HG03139 (cell line): ENCODE data around the gene IWS1.
"Not testable (repeated sequence)": the region's sequence is repeated elsewhere in the genome, so short reads cannot be mapped to it uniquely, and the experiment has no call there.

ENCODE experiments used
- ATAC-seq: cut with Tn5 transposase; IDR thresholded peaks from one replicate; pipeline ENCODE4 v1.9.1; 2021; ENCODE audit not compliant: unreplicated experiment

The IWS1 gene

DNA sequence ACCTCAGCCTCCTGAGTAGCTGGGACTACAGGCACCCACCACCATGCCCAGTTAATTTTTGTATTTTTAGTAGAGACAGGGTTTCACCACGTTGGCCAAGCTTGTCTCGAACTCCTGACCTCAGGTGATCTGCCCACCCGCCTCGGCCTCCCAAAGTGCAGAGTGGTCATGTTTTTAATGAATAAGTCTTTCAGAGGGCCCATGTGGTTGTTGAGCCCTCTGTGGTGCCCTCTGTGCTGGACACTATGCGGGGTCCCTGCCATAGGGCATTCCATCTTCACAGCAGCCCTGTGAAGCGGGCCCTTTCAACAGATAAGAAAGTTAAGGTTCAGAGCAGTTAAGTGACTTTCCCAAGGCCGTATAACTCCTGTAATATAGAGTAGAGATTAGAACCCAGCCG is 35.1 kb upstream of the IWS1 start:
- ATAC-seq, result no peak

DNA sequence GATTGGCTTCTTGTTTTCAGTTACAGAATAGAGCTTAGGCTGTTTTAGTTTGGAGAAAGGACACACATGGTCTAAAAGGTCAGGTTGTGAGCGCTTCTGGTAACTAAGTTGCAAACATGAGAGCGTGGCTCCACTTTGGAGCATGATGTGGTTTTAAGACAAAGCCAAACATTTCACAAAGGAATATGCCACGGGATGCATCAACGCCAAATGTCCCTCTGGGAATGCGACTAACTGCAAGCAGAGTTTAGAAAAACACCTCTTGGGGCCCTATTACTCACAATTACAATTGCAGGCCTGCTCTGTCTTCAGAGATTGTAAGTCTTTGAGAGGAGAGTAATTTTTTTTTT is 34.6 kb upstream of the IWS1 start:
- no peak for ATAC-seq

- ATAC-seq, result no peak
Measured at GRCh38 chr2:127560201-127560930, 34.1 kb upstream of the IWS1 start.

DNA sequence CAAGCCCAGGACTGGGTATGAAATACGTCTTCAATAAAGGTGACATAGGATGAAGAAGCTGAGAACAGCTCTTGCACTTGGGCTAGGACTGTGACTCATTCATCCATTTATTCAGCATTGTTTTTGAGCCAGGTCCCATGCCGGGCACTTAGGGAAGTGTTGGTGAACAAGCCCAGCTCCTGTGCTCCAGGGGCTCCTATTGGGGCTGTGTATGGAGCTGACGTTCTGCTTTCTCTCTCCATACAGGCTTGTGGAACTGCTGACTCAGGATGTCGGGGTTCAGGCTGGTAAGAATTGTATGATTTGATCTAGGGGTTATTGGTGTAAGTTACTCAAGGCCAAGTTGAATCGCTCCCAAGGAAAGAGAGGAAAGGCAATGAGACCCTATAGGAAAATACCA is 33.2 kb upstream of the IWS1 start:
- no peak for ATAC-seq

DNA sequence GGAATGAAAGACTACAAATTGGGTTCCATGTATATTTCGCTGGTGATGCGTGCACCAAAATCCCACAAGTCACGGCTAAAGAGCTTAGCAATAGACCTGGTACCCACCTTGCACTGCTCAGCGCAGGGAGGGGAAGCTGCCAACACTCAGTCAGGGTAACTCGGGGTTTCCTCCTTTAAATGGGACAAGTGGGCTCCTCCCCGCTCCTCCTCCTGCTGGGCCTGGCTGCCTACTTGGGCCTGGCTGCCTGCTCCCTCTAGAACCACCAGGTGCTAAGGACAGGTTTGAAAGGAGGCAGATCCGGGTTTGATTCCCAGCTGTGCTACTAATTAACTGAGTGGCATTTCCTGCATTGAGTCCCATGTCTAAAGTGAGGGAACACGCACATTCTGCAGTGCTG is 32.6 kb upstream of the IWS1 start:
- no peak for ATAC-seq

GRCh38 chr2:127552846-127553245 is 26.6 kb upstream of the IWS1 start:
- ATAC-seq, result no peak

DNA sequence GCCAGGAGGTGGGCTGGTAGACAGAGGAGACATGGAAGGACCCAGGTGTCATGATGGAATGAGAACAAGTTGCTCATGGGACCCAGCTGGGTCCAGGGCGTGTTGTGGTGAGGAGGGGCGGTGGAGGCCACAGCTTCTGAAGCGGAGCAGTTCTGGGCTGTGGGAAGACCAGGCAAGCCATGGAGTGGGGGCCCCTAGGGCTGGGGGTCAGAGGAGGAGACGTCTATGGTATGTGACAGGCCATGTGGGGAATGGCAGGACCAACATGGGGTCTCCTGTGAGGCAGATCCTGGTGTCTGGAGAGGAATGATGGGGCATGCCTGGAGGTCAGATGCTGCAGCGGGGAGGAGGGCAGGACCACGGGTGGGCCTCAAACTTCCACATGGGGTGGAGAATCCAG is 26.0 kb upstream of the IWS1 start:
- ATAC-seq, result no peak

DNA sequence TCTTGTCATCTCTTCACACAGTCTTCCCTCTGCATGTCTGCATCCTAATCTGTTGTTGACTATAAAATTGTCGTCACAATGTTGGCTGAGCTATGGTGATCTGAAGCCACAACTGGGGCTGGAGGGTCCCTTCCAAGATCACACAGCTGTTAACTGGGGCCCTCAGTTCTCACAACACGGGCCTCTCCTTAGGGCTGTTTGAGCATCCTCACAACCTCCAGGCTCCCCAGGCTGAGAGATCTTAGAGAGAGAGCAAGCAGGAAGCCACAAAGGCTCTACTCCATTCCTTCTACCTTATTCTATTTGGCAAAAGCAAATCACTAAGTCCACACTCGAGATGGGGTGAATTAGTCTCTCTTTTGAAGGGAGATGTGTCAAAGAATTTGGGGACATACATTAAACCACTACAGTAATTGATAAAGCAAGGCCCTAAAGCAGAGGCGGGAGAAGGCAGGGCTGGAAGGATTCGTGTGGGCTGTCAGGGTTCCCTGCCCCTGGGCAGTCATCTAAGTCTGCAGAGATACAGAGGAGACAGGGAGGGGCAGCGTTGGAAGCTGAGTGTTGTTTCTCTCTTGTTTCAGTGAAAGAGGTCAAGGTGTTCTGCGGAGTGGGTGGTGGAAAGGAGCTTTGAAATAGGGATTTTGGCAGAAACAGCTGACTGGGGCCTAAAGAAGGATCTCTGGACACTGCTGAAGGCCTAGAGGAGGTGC is 25.1 kb upstream of the IWS1 start:
- ATAC-seq, result no peak

DNA sequence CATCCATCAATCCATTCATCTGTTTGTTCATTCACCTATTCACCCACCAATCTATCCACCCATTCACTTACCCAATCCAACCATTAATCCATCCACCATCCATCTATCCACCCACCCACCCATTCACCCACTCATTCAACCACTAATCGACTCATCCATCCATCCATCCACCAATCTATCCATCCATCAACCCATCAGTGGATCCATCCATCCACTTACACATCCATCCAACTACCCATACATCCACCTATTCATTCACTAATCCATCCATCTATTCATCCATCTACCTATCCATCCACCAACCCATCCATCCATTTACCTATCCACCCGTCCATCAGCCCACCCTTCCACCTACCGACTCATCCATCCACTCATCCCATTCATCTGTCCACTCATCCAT is 20.5 kb upstream of the IWS1 start:
- no peak for ATAC-seq

- no peak for ATAC-seq
Measured at GRCh38 chr2:127545796-127546195, 19.5 kb upstream of the IWS1 start.

DNA sequence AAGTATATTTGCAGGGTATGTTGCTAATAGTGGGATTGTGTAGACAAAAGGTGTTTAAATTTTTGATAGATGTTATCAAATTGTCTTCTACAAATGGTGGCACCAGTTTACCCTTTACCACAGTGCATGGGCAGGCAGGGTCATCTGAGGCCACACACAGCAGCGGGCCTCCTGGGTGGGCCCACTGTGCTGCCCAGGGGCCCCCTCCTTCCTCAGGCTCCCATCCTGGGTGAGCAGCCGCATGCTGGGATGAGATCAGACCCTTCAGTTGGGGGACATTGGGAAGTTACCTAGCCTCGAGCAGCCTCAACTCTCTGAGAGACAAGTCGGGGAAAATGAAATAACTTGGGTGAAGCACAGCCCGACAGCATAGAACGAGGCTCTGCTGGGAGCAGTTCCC is 18.9 kb upstream of the IWS1 start:
- ATAC-seq, result no peak

GRCh38 chr2:127543013-127543501 is 16.8 kb upstream of the IWS1 start:
- ATAC-seq, result not testable (repeated sequence)

GRCh38 chr2:127542231-127542630 is 15.9 kb upstream of the IWS1 start:
- ATAC-seq, result no peak

- ATAC-seq, result no peak
Measured at GRCh38 chr2:127541809-127542208, 15.5 kb upstream of the IWS1 start.

DNA sequence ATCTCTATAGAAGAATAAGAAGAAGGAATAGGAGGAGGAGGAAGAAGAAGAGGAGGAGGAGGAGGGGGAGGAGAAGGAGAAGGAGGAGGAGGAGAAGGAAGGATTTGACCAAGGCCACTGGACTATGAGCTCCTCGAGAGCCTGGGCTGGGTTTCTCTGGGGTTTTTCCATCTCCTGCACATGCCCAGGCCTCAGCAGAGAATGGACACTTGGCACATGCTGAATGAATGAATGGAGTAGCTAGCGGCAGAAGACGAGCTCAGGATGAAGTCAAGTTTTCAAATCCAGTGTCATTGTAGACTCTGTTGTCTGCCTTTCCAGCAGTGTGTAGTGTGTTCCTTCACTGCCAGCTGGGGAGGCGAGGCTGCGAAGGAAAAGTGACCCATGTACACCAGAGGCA is 11.4 kb upstream of the IWS1 start:
- ATAC-seq, result no peak

DNA sequence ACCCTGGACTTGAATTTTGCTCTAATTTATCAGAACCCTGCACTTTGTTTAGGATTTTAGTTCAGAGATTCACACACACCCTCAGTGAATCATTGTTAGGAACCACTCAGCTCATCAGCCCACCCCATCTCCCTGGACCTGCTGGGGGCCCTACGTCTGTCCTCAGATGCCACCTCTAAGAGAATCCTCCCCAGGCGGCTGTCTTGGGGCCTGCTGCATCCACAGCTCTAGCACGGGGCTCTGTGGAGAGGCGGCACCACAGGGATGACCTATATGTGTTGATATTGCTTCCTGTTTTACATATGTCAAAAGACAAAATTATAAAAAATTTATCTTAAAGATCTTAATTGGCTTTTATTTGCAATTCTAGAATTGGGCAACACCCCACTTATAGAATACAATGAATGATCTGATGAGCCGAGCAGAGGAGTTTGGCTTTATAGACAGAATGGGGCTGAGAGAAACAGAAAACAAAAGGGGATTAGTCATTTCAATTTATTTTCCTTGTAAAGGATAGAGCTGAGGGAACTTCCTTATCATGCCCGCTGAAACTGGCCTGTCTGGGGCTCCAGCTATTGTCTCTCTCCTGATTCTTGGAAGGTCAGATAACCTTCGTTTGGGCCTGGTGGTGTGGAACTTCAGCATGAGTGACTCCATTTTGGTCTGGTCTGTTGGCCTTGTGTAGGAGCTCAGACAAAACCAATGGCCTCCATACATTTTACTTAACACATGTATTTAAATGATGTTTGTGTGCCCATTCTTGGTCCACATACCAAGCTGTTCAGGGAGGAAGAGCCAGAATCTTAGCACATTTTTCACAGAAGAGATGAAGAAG is 10.6 kb upstream of the IWS1 start:
- ATAC-seq, result no peak

GRCh38 chr2:127535918-127536317 is 9.6 kb upstream of the IWS1 start:
- ATAC-seq, result no peak

DNA sequence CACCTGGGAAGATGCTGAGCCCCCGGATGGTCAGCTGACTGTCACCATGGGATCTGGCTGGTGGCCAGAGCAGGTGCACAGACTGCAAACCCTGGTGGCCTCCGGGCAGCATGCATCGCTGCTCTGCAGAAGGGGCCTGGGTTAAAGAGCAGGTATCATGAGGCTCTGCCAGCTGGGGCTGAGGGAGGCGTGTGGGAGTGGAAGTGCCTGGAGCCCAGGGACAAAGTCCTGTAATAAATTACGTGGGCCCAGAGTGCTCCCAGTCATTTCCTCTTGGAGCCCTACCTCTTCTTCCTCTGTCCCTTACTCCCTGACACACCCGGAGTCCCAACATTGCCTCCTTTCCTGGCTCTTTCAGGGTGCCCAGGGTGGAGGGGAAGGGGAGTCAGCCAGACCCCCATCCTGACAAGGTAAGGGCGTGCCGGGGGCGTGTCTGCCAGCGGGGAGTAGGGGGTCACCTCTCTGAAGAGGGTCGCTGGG is 9.2 kb upstream of the IWS1 start, which contains the start of gene MYO7B:
TSS of gene MYO7B (plus strand) at position 262 of the 480 bp plus-strand sequence. CDS start 24,040 bp downstream, outside the sequence.
- no peak for ATAC-seq

GRCh38 chr2:127532296-127532695 is 6.0 kb upstream of the IWS1 start:
- ATAC-seq, result no peak

GRCh38 chr2:127531221-127531648 is 4.9 kb upstream of the IWS1 start:
- no peak for ATAC-seq
